22Rv1 (cell line): Measurements from ENCODE around the gene KRTAP10-1.

Experiments
- H3K27ac ChIP-seq: fragments of 450-650 bp; 2 replicates; pipeline ENCODE4 v1.5.1; 2017
- ZFX ChIP-seq: fragments of 450-650 bp; IDR thresholded peaks from 2 replicates; pipeline ENCODE4 v1.6.1; 2017; ENCODE audit warnings: antibody characterized with exemption, borderline replicate concordance
- TF ChIP-seq, protein P1 (sequence below): fragments of 450-650 bp; IDR thresholded peaks from 2 replicates; pipeline ENCODE4 v1.5.1; 2017; ENCODE audit warnings: mild to moderate bottlenecking

KRTAP10-1 gene

GRCh38 chr21:44568667-44569556 lies 28.9 kb upstream of the KRTAP10-1 start:
- TF ChIP-seq, protein P1, sequence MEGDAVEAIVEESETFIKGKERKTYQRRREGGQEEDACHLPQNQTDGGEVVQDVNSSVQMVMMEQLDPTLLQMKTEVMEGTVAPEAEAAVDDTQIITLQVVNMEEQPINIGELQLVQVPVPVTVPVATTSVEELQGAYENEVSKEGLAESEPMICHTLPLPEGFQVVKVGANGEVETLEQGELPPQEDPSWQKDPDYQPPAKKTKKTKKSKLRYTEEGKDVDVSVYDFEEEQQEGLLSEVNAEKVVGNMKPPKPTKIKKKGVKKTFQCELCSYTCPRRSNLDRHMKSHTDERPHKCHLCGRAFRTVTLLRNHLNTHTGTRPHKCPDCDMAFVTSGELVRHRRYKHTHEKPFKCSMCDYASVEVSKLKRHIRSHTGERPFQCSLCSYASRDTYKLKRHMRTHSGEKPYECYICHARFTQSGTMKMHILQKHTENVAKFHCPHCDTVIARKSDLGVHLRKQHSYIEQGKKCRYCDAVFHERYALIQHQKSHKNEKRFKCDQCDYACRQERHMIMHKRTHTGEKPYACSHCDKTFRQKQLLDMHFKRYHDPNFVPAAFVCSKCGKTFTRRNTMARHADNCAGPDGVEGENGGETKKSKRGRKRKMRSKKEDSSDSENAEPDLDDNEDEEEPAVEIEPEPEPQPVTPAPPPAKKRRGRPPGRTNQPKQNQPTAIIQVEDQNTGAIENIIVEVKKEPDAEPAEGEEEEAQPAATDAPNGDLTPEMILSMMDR = no peak
- no peak for TF ChIP-seq ZFX
- H3K27ac ChIP-seq = no peak overlapping the region

DNA sequence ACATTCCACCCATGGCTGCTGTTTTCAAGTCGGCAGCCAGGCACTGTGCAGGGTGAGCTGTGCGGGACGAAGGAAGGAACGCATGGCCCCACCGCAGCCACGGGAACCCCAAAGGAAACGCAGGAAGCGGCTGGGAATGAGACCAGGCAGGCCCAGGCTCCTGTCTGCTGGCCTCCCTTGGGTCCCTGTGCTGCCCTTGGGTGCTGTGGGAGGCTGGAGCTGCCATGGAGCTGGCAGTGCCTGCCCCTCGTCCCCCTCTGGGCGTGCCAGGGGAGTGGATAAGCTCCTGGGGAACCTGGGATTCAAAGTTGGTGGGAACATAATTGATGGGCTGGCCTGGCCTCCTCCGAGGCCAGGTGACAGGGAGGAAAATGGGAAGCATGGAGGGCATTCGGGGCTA lies 28.3 kb upstream of the KRTAP10-1 start:
- TF ChIP-seq ZFX = no peak
- TF ChIP-seq, protein P1 = no peak
- H3K27ac ChIP-seq = no peak overlapping the region

- no peak overlapping the region for H3K27ac ChIP-seq
- TF ChIP-seq ZFX = no peak
- TF ChIP-seq, protein P1 = no peak
These were observed 27.6 kb upstream of the KRTAP10-1 start for GRCh38 chr21:44567481-44568171.

GRCh38 chr21:44566403-44566802 lies 26.4 kb upstream of the KRTAP10-1 start:
- H3K27ac ChIP-seq = no peak overlapping the region
- TF ChIP-seq ZFX = no peak
- TF ChIP-seq, protein P1 = no peak

- TF ChIP-seq, protein P1 = no peak
- no peak for TF ChIP-seq ZFX
- H3K27ac ChIP-seq = no peak overlapping the region
These were observed 25.0 kb upstream of the KRTAP10-1 start for GRCh38 chr21:44564886-44565598.

GRCh38 chr21:44564099-44564498 lies 24.1 kb upstream of the KRTAP10-1 start:
- TF ChIP-seq, protein P1 = no peak
- TF ChIP-seq ZFX = no peak
- no peak overlapping the region for H3K27ac ChIP-seq
